Natural killer cell (primary cell): ENCODE results near the gene ZNF317. TPM values are rescaled to one million over a fixed set of nuclear protein-coding genes. Genes with fewer than 3 reads are reported as not detected.

ENCODE experiments used
- ATAC-seq, 3 donors: fragments of 150-1000 bp in 2 of 3; fragments of 200-7000 bp in 1 of 3; cut with Tn5 transposase; 1 replicate in 1 of 3; 2 replicates in 2 of 3; pipeline ENCODE4 v1.10.0; 2021; ENCODE audit warnings: mild to moderate bottlenecking in 2 of 3, moderate library complexity in 2 of 3
- DNase-seq, 2 donors: peaks; one replicate each; pipeline versions ENCODE4 v3.0.0 to v3.0.0-alpha.2; 2013 to 2021; ENCODE audit warnings: mixed read lengths in 1 of 2
- H3K27ac ChIP-seq: one replicate; pipeline ENCODE4 v1.5.1; 2013; ENCODE audit warnings: mild to moderate bottlenecking, low read length
- H3K27me3 ChIP-seq: one replicate; pipeline ENCODE4 v1.6.1; 2013; ENCODE audit warnings: low read length; ENCODE audit not compliant: control insufficient read depth, insufficient read depth
- H3K36me3 ChIP-seq: one replicate; pipeline ENCODE4 v1.6.1; 2013; ENCODE audit warnings: low read length; ENCODE audit not compliant: control insufficient read depth, insufficient read depth
- H3K4me1 ChIP-seq: one replicate; pipeline ENCODE4 v1.6.1; 2013; ENCODE audit warnings: low read length; ENCODE audit not compliant: control insufficient read depth, insufficient read depth
- H3K4me3 ChIP-seq: one replicate; pipeline ENCODE4 v1.5.1; 2013; ENCODE audit warnings: low read length
- H3K9me3 ChIP-seq: one replicate; pipeline ENCODE4 v1.6.1; 2013; ENCODE audit warnings: low read length; ENCODE audit not compliant: control insufficient read depth, insufficient read depth
- H3K27ac Mint-ChIP-seq, 2 donors: one replicate each; pipeline ENCODE4 v1.8.0; 2022; ENCODE audit warnings: mild to moderate bottlenecking in 2 of 2, mixed read lengths in 2 of 2, moderate library complexity in 1 of 2
- H3K27me3 Mint-ChIP-seq, 2 donors: one replicate each; pipeline ENCODE4 v1.8.0; 2022; ENCODE audit warnings: low read depth in 2 of 2, mixed read lengths in 2 of 2
- H3K36me3 Mint-ChIP-seq: one replicate; pipeline ENCODE4 v1.8.0; 2022; ENCODE audit warnings: mixed read lengths
- H3K4me1 Mint-ChIP-seq, 2 donors: one replicate each; pipeline ENCODE4 v1.8.0; 2022; ENCODE audit warnings: mixed read lengths in 2 of 2
- H3K4me3 Mint-ChIP-seq: one replicate; pipeline ENCODE4 v1.8.0; 2022; ENCODE audit warnings: mild to moderate bottlenecking, moderate library complexity, mixed read lengths
- H3K9me3 Mint-ChIP-seq, 2 donors: one replicate each; pipeline ENCODE4 v1.8.0; 2022; ENCODE audit warnings: mixed read lengths in 2 of 2
- CTCF ChIP-seq: fragments of 200-600 bp; IDR thresholded peaks from one replicate; pipeline ENCODE4 v1.8.0; 2022; ENCODE audit warnings: antibody characterized with exemption
- WGBS: methylation state at CpG from one replicate; pipeline ENCODE4 v1.1.7; 2013; ENCODE audit warnings: missing lambda C conversion rate; ENCODE audit not compliant: insufficient coverage; 5-methylcytosine and 5-hydroxymethylcytosine counted together
- intact Hi-C: fragments of 100-400 bp; cut with micrococcal nuclease; formaldehyde crosslinking; loops from one replicate; pipeline ENCODE4 v1.14.2; 2022
- total RNA-seq, 4 donors: library from RNA; stranded (reverse); fragments of 120-200 nt in 1 of 4; gene quantifications; one replicate each; pipeline versions ENCODE4 v1.2.3 to v1.2.4, GENCODE V29; 2013 to 2022

The ZNF317 gene
- total RNA-seq, 3 donors from 2014 or later (not counting 1 experiment from before 2014, with no cell fraction given) = 78.0 to 91.2 (median 82.8) TPM

- no peaks in the 10 kb centered on the region for H3K4me1 ChIP-seq
- no peak overlapping the region for H3K27ac ChIP-seq
- no peak for ATAC-seq
- H3K27me3 Mint-ChIP-seq = no peaks in the 10 kb centered on the region
- TF ChIP-seq CTCF = no peak
- no peak overlapping the region for H3K4me3 Mint-ChIP-seq
- H3K4me1 Mint-ChIP-seq = no peaks in the 10 kb centered on the region
- no peaks in the 10 kb centered on the region for H3K27me3 ChIP-seq
- peaks cover 1% of the 10 kb centered on the region for H3K36me3 ChIP-seq
- intact Hi-C loops = no loop called here
- no peak overlapping the region for H3K4me3 ChIP-seq
- H3K27ac Mint-ChIP-seq = no peak overlapping the region
- H3K9me3 ChIP-seq = no peaks in the 10 kb centered on the region
- WGBS = 93% methylated on average over 6 of the region's 6 CpGs
- H3K36me3 Mint-ChIP-seq = peaks cover 8% of the 10 kb centered on the region
- DNase-seq = no peak
- H3K9me3 Mint-ChIP-seq = no peaks in the 10 kb centered on the region
These were observed 31.3 kb downstream of the ZNF317 start for GRCh38 chr19:9171393-9171991.

GRCh38 chr19:9175326-9175725 is 35.1 kb downstream of the ZNF317 start:
- H3K4me1 ChIP-seq = no peaks in the 10 kb centered on the region
- H3K27me3 ChIP-seq = no peaks in the 10 kb centered on the region
- Mint-ChIP-seq H3K36me3 (no peaks in the 10 kb centered on the region), H3K4me1 (no peaks in the 10 kb centered on the region), H3K4me3 (no peak overlapping the region), H3K9me3 (no peaks in the 10 kb centered on the region), H3K27ac (no peak overlapping the region), H3K27me3 (no peaks in the 10 kb centered on the region)
- WGBS = 95% methylated on average over 4 of the region's 5 CpGs
- TF ChIP-seq CTCF = no peak
- H3K9me3 ChIP-seq = no peaks in the 10 kb centered on the region
- ATAC-seq = no peak
- no peak overlapping the region for H3K27ac ChIP-seq
- H3K4me3 ChIP-seq = no peak overlapping the region
- intact Hi-C loops = no loop called here
- DNase-seq = no peak
- no peaks in the 10 kb centered on the region for H3K36me3 ChIP-seq

- Mint-ChIP-seq H3K27me3 (no peaks in the 10 kb centered on the region), H3K27ac (no peak within 1 kb of the TSS), H3K36me3 (no peaks in the 10 kb centered on the region), H3K4me3 (no peak within 1 kb of the TSS), H3K4me1 (no peaks in the 10 kb centered on the region), H3K9me3 (no peaks in the 10 kb centered on the region)
- no peaks in the 10 kb centered on the region for H3K36me3 ChIP-seq
- H3K4me1 ChIP-seq = no peaks in the 10 kb centered on the region
- no peak within 1 kb of the TSS for H3K27ac ChIP-seq
- ATAC-seq (no peak), DNase-seq (no peak)
- WGBS = 79% methylated on average over 4 of the region's 4 CpGs
- H3K27me3 ChIP-seq = no peaks in the 10 kb centered on the region
- intact Hi-C loops = no loop called here
- no peak within 1 kb of the TSS for H3K4me3 ChIP-seq
- no peak for TF ChIP-seq CTCF
- H3K9me3 ChIP-seq = no peaks in the 10 kb centered on the region
These were observed 38.7 kb downstream of the ZNF317 start, which contains the start of gene OR7D2 for GRCh38 chr19:9178901-9179300. Gene OR7D2 (plus strand): TSS chr19:9178979. CDS start chr19:9185782, 6,803 bp downstream.

- no peaks in the 10 kb centered on the region for H3K4me1 Mint-ChIP-seq
- Histone ChIP-seq H3K27ac (no peak overlapping the region), H3K4me1 (no peaks in the 10 kb centered on the region), H3K27me3 (no peaks in the 10 kb centered on the region), H3K4me3 (no peak overlapping the region), H3K9me3 (no peaks in the 10 kb centered on the region), H3K36me3 (no peaks in the 10 kb centered on the region)
- ATAC-seq (no peak), DNase-seq (no peak)
- no peak overlapping the region for H3K4me3 Mint-ChIP-seq
- WGBS = 94% methylated on average over 17 of the region's 17 CpGs
- intact Hi-C loops = no loop called here
- H3K27ac Mint-ChIP-seq = no peak overlapping the region
- no peaks in the 10 kb centered on the region for H3K36me3 Mint-ChIP-seq
- TF ChIP-seq CTCF = no peak
- peaks cover 0 to 2% of the 10 kb centered on the region in 2 donors for H3K9me3 Mint-ChIP-seq
- H3K27me3 Mint-ChIP-seq = peaks cover 0 to 7% of the 10 kb centered on the region in 2 donors
These were observed 42.8 kb downstream of the ZNF317 start for GRCh38 chr19:9183000-9183399.
